NCI-H446 treated with DMSO at 0.1 percent for 48 hours (cell line): ENCODE results near the gene C1orf216.
"Not testable (repeated sequence)": the region's sequence is repeated elsewhere in the genome, so short reads cannot be mapped to it uniquely, and the experiment has no call there.

ENCODE experiments used
- DNase-seq: peaks from one replicate; lab custom pipeline; 2025; lab: John Stamatoyannopoulos, UW

Gene C1orf216

DNA sequence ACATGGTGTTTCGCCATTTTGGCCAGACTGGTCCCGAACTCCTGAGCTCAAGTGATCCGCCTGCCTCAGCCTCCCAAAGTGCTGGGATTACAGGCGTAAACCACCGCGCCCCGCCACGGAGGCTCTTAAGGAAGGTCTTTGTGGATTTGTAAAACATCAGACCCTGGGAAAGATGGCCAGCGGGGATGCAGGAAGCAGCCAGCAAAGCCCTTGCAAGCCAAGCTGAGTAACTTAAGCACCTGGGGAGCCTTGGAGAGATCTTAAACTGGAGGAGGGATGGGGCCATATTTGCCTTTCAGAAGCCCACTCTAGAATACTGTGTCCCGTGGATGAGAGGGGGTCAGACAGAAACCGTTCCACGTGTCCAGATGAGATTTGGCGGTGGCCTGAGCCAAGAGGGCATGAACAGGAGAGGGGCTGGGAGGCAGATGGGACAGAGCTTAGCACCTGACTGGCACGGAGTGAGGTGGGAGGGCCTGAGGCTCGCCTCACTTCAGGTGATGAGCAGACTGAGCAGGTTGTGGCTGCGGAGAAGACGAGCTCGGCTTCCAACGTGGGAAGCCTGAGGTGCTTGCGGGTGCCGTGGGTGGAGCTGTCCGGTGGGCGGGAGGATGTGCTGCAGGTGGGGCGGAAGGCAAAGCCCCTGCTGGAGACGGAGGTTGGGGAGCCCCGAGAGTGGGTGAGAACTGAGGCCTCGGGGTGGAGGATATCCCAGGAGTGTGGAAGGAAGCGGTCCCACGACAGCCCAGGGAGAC lies 11.7 kb downstream of the C1orf216 start:
- DNase-seq: no peak

DNA sequence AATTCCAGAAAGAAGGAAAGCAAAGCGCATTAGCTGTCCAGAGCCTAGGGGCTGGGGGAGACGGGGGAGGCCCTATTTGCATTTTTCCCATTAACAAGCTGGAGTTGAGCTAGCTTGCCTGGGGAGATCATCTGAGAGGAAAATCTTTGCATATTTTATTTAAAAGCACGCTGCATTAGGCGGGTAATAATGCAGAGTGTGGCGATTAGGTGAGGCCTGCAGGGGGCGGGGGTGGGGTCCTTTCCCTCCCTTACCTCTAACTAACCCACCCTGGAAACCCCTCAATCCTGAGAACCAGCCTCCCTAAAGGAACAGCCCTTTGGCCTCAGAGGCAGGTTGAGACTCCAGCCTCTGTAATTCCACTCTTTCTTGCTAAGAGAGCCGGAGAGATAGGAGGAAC lies 16.2 kb downstream of the C1orf216 start:
- DNase-seq: no peak

DNA sequence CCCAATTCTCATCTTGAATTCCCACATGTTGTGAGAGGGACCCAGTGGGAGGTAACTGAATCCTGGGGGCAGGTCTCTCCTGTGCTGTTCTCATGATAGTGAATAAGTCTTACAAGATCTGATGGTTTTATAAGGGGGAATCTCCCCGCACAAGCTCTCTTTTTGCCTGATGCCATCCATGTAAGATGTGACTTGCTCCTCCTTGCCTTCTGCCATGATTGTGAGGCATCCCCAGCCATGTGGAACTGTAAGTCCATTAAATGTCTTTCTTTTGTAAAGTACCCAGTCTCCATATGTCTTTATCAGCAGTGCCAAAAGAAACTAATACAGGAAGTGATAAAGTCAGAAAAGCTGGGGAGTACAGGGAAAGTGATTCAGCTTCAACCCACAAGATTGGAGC lies 19.5 kb downstream of the C1orf216 start:
- DNase-seq: not testable (repeated sequence)

DNA sequence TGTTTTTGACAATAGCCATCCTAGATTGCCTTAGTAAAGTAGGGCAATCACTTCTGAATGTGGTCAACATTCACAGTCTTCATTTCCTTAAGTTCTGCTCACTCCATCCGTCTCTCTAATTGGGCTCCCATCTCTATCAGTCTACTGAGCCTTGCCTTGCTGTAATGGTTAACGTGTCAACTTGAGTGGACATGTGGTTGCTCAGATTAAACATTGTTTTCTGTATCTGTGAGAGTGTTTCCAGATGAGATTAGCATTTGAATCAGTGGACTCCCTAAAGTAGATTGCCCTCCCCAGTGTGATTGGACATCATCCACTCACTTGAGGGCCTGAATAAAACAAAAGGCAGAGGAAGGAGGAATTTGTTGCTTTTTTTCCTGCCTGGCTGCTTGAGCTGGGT lies 26.4 kb downstream of the C1orf216 start:
- no peak for DNase-seq

DNA sequence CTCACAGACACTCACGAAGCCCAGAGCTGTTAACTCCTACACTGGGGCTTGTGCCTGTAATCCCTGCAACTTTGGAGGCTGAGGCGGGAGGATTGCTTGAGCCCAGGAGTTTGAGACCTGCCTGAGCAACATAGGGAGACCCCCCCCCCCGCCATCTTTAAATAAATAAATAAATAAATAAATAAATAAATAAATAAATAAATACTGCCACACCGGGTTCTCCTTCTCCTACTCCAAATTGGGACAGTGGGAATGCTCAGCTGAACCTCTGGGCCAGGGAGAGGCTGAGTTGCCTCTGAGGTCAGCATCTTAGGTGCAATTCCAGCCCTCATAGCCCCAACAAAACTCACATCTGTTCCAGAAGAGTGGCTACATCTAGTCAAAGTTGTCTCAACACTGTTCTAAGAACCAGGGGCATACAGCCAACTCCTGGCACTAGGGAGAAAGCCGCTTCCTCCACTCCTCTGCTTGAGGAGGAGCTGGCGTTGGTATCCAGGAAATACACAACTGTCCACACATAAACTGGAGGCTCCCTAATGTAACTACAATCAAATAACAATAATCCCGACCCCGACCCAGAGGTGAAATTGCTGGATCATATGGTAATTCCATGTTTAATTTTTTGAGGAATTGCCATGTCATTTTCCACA lies 27.0 kb downstream of the C1orf216 start:
- DNase-seq: no peak

DNA sequence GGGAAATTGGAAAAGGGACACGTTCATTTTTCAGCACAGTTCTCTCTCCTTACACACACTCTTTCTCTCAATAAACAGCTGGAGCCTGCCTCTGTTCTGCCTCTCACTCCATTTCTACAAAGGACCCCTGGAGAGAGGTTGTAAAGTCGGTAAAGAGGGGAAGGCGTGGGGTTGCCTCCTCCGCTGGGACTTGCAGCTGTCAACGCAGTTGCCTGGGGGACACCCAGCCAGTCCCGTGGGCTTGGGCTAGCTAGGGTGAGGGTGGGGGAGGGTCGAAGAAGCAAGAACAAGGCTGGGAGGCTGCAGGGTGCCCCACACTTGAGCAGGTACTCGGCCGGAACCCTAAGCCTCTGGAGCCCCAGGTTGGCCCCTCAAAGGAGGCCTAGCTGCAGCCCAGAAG lies 27.6 kb downstream of the C1orf216 start:
- no peak for DNase-seq

DNA sequence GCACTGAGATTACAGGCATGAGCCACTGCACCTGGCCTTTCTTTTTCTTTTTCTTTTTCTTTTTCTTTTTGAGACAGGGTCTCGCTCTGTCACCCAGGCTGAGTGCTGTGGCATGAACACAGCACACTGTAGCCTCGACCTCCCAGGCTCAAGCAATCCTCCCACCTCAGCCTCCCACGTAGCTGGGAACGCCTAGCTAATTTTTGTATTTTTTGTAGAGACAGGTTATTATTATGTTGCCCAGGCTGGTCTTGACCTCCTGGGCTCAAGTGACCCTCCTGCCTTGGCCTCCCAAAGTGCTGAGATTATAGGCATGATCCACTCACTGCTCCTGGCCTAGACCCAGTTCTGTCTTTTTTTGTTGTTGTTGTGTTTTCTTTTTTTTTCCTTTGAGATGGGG lies 28.6 kb downstream of the C1orf216 start:
- DNase-seq: not testable (repeated sequence)

DNA sequence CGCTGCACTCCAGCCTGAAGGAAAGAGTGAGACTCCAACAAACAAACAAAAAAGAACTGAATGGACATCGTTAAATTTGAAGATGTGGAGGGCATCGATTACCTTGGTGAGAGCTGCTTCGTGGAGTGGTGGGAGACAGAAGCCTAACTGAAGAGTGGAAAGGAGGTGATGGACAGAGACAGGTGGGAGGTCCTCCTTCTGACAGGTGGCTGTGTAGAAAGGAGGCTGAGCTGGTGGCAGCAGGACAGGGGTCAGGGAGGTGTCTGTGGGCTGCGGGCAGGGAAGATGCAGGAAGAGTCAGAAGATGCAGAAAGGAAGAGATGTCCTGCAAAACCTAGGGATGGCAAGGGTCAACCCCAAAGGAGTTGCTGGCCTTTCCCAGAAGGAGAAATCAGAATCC lies 30.5 kb downstream of the C1orf216 start:
- DNase-seq: no peak

DNA sequence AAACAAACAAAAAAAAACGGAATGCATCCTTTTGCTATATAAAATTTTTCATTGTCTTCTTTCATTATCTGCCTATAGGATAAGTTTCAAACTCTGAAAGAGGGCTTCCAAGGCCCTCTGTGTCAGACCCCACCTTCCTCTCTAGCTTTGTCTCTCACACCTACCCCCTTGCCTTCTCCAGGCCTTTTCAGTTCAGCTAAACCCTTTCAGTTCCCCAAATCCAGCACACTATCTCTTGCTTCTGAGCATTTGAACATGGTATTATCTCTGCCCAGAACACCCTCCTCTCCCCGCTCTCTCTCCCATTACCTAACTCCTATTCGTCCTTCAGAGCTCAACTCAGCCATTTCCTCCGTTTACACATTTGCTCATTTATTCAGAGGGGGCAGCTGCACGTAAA lies 35.7 kb downstream of the C1orf216 start:
- DNase-seq: no peak

DNA sequence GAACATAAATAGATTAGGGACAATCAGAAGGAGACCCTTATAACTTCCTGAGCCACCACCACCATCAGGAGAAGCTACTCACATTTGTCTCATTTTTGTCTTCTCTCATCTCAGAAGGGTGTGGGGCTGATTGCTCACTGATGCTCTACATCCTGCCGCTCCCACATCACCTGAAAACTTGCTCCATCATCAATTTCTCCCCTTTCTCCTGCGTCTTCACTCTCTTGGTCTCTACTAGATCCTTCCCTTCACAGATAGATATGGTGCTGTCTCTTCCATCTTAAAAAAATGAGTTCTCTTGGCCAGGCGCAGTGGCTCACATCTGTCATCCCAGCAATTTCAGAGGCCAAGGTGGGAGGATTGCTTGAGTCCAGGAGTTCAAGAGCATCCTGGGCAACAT lies 38.4 kb downstream of the C1orf216 start:
- DNase-seq: no peak

DNA sequence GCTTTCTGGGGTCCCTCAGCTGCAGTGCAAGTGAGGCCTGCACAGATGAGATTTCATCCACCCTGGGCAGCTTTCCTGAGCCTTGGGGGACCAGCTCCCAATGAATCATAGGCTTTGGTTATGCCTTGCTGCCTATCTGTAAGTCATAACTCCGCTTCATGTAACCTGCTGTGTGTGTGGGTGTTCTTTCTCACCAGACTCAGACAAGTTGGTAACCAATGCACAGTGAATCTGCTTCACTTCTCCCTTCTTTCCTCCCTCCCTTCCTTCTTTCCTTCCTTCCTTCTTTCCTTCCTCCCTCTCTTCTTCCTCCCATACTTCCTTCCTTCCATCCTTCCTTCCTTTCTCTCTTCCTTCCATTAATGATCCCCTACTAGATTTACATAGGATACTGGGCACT lies 42.9 kb downstream of the C1orf216 start:
- no peak for DNase-seq

DNA sequence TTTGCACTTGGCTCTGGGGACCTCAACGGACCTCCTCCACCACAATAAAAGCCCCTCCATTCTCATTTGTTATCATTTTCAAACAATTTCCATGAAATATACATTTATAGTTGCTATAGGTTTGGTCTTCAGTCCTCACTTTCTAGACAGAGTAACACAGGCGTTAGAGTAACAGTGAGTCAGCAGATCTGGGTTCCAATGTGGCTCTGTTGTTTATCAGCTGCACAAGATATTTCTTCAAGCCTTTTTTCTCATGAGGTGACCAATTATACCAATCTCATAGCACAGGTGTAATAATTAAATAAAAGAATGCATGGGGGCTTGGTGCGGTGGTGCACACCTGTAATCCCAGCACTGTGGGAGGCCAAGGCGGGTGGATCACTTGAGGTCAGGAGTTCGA lies 44.6 kb downstream of the C1orf216 start:
- DNase-seq: no peak

DNA sequence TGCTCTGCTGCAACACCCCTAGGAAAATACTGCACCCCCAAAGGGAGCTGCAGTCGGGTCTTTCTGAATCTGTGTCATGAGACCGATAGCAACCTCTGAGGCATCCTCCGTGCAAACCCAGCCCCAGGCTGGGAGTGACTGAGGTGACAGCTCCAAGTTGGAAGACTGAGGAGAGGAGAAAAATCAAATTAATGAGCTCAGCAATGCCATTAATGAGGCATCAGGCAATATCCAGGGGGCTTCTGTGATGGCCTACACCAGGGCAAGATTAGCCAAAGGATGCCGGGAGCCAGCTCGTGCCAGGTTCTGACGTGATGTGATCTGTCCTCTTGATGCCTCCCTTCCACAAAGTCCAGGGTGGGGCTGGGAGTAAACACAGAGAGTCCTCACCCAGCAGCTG lies 46.6 kb downstream of the C1orf216 start:
- no peak for DNase-seq

DNA sequence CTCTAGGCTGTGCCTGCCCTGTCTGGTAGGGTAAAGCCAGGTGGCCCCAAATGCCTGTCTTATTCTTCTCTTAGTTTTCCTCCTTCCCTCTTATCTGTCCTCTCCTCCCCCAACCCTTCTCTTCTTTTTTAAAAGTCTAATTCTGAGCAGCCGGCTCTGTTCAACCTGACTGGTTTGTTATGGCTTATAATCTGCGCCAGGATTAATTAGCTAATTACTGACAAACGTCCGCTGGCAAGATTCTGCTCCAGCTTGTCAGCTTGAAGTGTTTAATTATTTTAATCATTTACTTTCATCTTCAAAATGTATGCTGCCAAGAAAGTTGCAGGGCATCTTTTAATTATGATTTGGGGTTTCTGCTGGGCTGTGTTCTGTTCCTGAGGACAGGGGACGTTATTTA lies 50.2 kb downstream of the C1orf216 start:
- DNase-seq: peak; percentile 46

DNA sequence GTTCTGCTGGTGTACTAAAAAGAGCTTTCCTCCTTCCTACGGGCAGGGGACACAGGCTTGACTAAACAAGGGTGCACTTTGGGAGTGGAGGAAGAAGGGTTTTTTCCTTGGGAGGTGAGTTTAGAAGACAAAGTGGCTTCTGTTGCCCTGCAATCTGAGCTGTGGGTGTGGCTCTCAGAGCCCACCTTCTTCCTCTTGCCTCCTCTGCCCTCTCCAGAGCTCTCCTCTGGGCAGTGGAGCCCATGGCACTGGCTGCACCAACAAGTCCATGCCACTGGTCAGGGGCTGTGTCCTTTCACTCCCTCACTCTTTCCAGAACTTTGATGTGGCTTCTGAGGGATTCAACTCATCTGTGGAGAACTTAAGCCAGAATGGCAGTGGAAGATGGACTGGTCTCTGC lies 51.8 kb downstream of the C1orf216 start:
- no peak for DNase-seq

DNA sequence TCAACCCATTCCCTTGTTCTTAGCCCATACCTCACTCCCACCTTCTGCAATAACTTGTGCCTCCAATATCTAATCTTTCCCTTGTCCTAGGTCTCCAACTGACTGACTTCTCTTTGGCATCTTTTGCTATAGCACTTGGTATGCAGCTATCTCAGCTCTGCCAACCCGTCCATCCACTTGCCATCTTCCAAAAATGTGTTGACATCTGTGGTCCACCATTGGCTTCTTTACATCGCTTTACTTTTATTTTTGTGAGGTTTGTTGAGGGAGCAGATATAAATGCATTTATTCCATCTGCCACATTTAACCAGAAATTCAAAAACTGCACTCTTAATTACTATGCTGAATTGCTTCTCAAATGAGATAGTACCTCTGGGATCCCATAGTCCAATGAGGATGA lies 52.5 kb downstream of the C1orf216 start:
- no peak for DNase-seq
